Endothelial cell (in vitro differentiated cells): ENCODE data around the gene PUSL1. TPM values are rescaled to one million over a fixed set of nuclear protein-coding genes. Genes with fewer than 3 reads are reported as not detected.

Source experiments
- DNase-seq: peaks from one replicate; pipeline ENCODE4 v3.0.0; 2021; ENCODE audit warnings: low spot score
- H3K27ac Mint-ChIP-seq: one replicate; pipeline ENCODE4 v1.8.0; 2021; ENCODE audit warnings: mixed read lengths, inconsistent platforms; ENCODE audit not compliant: unreplicated experiment
- H3K27me3 Mint-ChIP-seq: one replicate; pipeline ENCODE4 v1.8.0; 2021; ENCODE audit warnings: mild to moderate bottlenecking, moderate library complexity, mixed read lengths, inconsistent platforms; ENCODE audit not compliant: unreplicated experiment
- H3K36me3 Mint-ChIP-seq: one replicate; pipeline ENCODE4 v1.8.0; 2021; ENCODE audit warnings: mild to moderate bottlenecking, low read depth, mixed read lengths, inconsistent platforms; ENCODE audit not compliant: unreplicated experiment
- H3K4me1 Mint-ChIP-seq: one replicate; pipeline ENCODE4 v1.8.0; 2021; ENCODE audit warnings: mild to moderate bottlenecking, mixed read lengths, inconsistent platforms; ENCODE audit not compliant: unreplicated experiment
- H3K4me3 Mint-ChIP-seq: one replicate; pipeline ENCODE4 v1.8.0; 2021; ENCODE audit warnings: mild to moderate bottlenecking, mixed read lengths, inconsistent platforms; ENCODE audit not compliant: unreplicated experiment
- H3K9me3 Mint-ChIP-seq: one replicate; pipeline ENCODE4 v1.8.0; 2021; ENCODE audit warnings: mixed read lengths, inconsistent platforms; ENCODE audit not compliant: unreplicated experiment
- CTCF ChIP-seq: fragments of 200-600 bp; sonication (generic); IDR thresholded peaks from one replicate; pipeline ENCODE4 v1.5.0; 2021; ENCODE audit warnings: antibody characterized with exemption; ENCODE audit not compliant: unreplicated experiment
- total RNA-seq: library from RNA; stranded (reverse); fragmentation: NEBNext Ultra II Directional; extraction: Animal tissue kit (Norgen Biotek cat#: 25700); gene quantifications from one replicate; pipeline ENCODE4 v1.2.1, GENCODE V29; 2021; ENCODE audit not compliant: unreplicated experiment

PUSL1 gene
- total RNA-seq, 1 donor from 2014 or later = 14.0 TPM

DNA sequence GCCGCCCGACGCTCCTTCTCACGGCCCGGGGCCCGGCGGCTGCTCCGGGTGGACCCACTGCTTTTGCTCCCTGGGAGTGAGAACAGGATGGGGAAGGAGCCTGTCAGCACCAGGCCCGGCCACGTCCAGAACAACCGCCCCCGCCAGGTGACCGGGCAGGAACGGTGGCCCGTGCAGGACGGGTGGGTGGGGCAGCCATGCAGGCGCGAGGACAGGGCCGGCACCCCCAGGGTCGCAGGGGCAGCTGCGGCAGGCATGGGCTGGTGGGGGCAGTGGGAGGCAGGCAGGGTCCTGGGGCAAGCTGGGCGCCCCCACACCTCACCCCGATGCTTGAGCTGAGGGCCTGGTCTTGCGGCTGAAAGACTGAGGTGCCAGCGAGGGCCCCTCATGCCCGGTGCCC is 28.0 kb downstream of the PUSL1 start:
- no peak for TF ChIP-seq CTCF
- H3K9me3 Mint-ChIP-seq = no peaks in the 10 kb centered on the region
- no peaks in the 10 kb centered on the region for H3K4me1 Mint-ChIP-seq
- peaks cover 10% of the 10 kb centered on the region for H3K36me3 Mint-ChIP-seq
- H3K27ac Mint-ChIP-seq = no peak overlapping the region
- H3K4me3 Mint-ChIP-seq = no peak overlapping the region
- H3K27me3 Mint-ChIP-seq = peaks cover 7% of the 10 kb centered on the region
- no peak for DNase-seq

DNA sequence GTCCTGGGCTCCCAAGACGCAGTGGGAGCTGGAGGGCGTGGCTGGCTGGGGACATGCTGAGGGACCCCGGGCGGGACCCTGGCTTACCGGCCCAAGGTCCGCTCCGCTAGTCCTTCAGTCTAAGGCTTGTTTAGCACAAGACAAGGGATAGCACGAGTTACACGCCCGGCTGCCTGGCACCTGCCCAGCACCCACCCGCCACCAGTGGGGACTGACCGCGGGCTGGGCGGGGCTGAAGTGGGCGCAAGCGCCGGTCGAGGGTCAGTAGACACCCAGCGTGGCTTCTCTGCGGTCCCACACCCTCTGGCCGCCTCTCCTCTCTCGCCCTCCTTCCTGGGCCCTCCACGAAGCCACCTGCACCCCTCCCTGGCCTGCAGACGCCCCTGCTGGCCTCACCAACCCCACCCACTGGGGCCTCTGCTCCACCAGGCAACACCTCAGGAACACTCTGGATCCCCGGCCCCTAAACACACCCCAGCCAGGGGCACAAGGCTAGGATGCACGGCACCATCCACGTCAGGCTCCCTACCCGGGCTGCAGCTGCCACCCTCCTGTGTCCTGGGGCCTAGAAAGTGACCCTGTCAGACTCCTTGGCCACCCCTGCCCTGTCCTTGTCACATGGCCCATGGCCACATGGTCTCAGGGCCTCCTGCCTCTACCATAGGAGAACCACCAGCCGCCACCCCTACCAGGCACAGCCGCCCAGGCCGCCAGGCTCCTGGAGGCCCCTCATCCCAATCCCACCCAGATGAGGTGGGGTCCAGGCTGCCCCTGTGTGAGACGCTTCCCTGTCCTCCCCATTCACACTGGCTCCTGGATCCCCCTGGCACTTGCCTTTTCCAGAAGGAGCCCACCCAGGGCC is 28.8 kb downstream of the PUSL1 start:
- Mint-ChIP-seq H3K4me1 (no peaks in the 10 kb centered on the region), H3K36me3 (peaks cover 10% of the 10 kb centered on the region)

DNA sequence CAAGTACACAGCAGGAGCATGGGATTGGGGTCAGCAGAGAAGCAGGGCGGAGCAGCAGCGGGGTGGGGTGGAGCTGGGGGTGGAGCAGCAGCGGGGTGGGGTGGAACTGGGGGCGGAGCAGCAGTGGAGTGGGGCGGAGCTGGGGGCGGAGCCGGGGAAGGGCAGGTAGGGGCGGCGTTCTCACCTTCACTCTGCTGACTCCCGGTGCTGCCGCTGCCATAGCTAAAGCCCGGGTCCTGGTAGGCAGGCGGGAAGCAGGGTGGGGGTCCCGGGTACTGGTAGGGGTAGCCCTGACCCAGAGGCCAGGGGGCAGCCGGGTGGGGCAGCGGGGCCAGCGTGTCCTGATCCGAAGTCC is 29.4 kb downstream of the PUSL1 start:
- no peak overlapping the region for H3K4me3 Mint-ChIP-seq
- H3K36me3 Mint-ChIP-seq = peaks cover 10% of the 10 kb centered on the region
- H3K27ac Mint-ChIP-seq = no peak overlapping the region
- no peaks in the 10 kb centered on the region for H3K4me1 Mint-ChIP-seq
- H3K27me3 Mint-ChIP-seq = peaks cover 7% of the 10 kb centered on the region
- no peak for TF ChIP-seq CTCF
- DNase-seq = no peak
- H3K9me3 Mint-ChIP-seq = no peaks in the 10 kb centered on the region

More for the DNA sequence above, 28.8 kb downstream of the PUSL1 start:
- Mint-ChIP-seq H3K9me3 (no peaks in the 10 kb centered on the region), H3K27me3 (peaks cover 7% of the 10 kb centered on the region), H3K4me3 (no peak overlapping the region), H3K27ac (no peak overlapping the region)
- no peak for DNase-seq
- no peak for TF ChIP-seq CTCF

- no peaks in the 10 kb centered on the region for H3K4me1 Mint-ChIP-seq
- no peak overlapping the region for H3K4me3 Mint-ChIP-seq
- peaks cover 10% of the 10 kb centered on the region for H3K36me3 Mint-ChIP-seq
- DNase-seq = no peak
- no peak overlapping the region for H3K27ac Mint-ChIP-seq
- TF ChIP-seq CTCF = no peak
- no peaks in the 10 kb centered on the region for H3K9me3 Mint-ChIP-seq
- H3K27me3 Mint-ChIP-seq = peaks cover 10% of the 10 kb centered on the region
Measured at GRCh38 chr1:1338278-1338677, 29.9 kb downstream of the PUSL1 start.

DNA sequence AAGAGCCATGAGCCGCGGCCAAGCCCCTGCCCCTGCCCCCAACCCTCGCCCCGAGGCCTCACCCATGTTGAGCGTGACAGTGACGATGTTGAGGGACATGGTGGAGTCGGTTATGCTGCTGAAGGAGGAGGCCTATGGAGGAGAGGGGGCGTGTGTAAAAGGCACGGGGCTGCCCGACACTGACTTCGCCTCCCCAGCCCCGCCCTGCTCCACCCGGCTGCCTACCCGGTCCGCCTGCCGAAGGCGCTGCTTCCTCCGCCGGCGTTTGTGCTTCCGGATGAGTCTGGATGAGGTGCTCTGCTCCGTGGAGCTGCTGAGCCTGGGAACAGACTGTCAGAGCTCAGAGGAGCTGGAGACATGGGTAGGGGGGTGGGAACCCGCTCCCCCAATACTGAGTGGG is 31.8 kb downstream of the PUSL1 start:
- peaks cover 8% of the 10 kb centered on the region for H3K27me3 Mint-ChIP-seq
- H3K9me3 Mint-ChIP-seq = no peaks in the 10 kb centered on the region
- H3K36me3 Mint-ChIP-seq = peaks cover 10% of the 10 kb centered on the region
- DNase-seq = no peak
- H3K4me1 Mint-ChIP-seq = no peaks in the 10 kb centered on the region
- H3K27ac Mint-ChIP-seq = no peak overlapping the region
- H3K4me3 Mint-ChIP-seq = no peak overlapping the region
- no peak for TF ChIP-seq CTCF
